Nephron progenitor cell (in vitro differentiated cells): ENCODE data around the gene ITPRID1.
"Not testable (repeated sequence)": the region's sequence is repeated elsewhere in the genome, so short reads cannot be mapped to it uniquely, and the experiment has no call there.

ENCODE experiments used
- DNase-seq: peaks from one replicate; pipeline ENCODE4 v3.0.0; 2021
- H3K27ac Mint-ChIP-seq: 2 replicates; pipeline ENCODE4 v1.8.0; 2021; ENCODE audit warnings: mild to moderate bottlenecking, moderate library complexity, mixed read lengths
- H3K27me3 Mint-ChIP-seq: 2 replicates; pipeline ENCODE4 v1.8.0; 2021; ENCODE audit warnings: mild to moderate bottlenecking, low read depth, mixed read lengths; ENCODE audit not compliant: poor library complexity
- H3K36me3 Mint-ChIP-seq: 2 replicates; pipeline ENCODE4 v1.8.0; 2021; ENCODE audit warnings: low read depth, mixed read lengths
- H3K4me1 Mint-ChIP-seq: 2 replicates; pipeline ENCODE4 v1.8.0; 2021; ENCODE audit warnings: mixed read lengths
- H3K4me3 Mint-ChIP-seq: 2 replicates; pipeline ENCODE4 v1.8.0; 2021; ENCODE audit warnings: mild to moderate bottlenecking, moderate library complexity, mixed read lengths
- H3K9me3 Mint-ChIP-seq: 2 replicates; pipeline ENCODE4 v1.8.0; 2021; ENCODE audit warnings: mild to moderate bottlenecking, moderate library complexity, mixed read lengths
- CTCF ChIP-seq: fragments of 200-600 bp; sonication (generic); IDR thresholded peaks from 2 replicates; pipeline ENCODE4 v1.5.0; 2021; ENCODE audit warnings: antibody characterized with exemption

Gene ITPRID1

GRCh38 chr7:31517513-31517912 is 3.6 kb downstream of the ITPRID1 start:
- Mint-ChIP-seq H3K36me3 (no peaks in the 10 kb centered on the region), H3K27me3 (no peaks in the 10 kb centered on the region), H3K4me1 (peaks cover 5% of the 10 kb centered on the region), H3K4me3 (no peak overlapping the region), H3K27ac (no peak overlapping the region), H3K9me3 (peaks cover 21% of the 10 kb centered on the region)
- DNase-seq, result no peak
- no peak for TF ChIP-seq CTCF

DNA sequence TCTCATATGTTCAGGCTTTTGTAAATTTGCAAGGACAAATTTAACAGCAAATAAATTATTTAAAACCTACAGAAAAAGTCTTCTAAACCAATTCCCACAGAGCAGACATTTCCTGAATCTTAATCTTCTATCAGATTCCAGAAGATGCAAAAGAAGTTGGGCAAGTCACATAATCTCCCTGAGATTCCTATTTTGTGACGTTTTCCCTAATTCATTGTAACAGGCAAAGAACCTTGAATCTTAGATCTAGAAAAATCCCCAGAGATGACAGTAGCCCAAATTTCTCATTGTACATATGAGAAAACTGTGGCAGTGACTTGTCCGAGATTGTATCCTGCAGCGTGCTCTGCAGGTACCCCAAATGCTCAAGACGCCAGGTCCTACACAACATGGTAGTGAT is 4.9 kb downstream of the ITPRID1 start:
- Mint-ChIP-seq H3K36me3 (no peaks in the 10 kb centered on the region), H3K9me3 (peaks cover 21% of the 10 kb centered on the region)
- TF ChIP-seq CTCF, result no peak

GRCh38 chr7:31521336-31522010 is 7.6 kb downstream of the ITPRID1 start:
- peaks cover 4% of the 10 kb centered on the region for H3K9me3 Mint-ChIP-seq

More for the DNA sequence above, 4.9 kb downstream of the ITPRID1 start:
- no peak for DNase-seq
- no peak overlapping the region for H3K27ac Mint-ChIP-seq
- no peaks in the 10 kb centered on the region for H3K4me1 Mint-ChIP-seq
- H3K4me3 Mint-ChIP-seq, result no peak overlapping the region
- no peaks in the 10 kb centered on the region for H3K27me3 Mint-ChIP-seq

GRCh38 chr7:31526864-31527263 is 13.0 kb downstream of the ITPRID1 start:
- Mint-ChIP-seq H3K36me3 (no peaks in the 10 kb centered on the region), H3K4me1 (peaks cover 11% of the 10 kb centered on the region)

More at GRCh38 chr7:31521336-31522010, 7.6 kb downstream of the ITPRID1 start:
- Mint-ChIP-seq H3K27ac (no peak overlapping the region), H3K4me3 (no peak overlapping the region), H3K27me3 (no peaks in the 10 kb centered on the region), H3K36me3 (no peaks in the 10 kb centered on the region), H3K4me1 (no peaks in the 10 kb centered on the region)
- DNase-seq, result no peak
- no peak for TF ChIP-seq CTCF

DNA sequence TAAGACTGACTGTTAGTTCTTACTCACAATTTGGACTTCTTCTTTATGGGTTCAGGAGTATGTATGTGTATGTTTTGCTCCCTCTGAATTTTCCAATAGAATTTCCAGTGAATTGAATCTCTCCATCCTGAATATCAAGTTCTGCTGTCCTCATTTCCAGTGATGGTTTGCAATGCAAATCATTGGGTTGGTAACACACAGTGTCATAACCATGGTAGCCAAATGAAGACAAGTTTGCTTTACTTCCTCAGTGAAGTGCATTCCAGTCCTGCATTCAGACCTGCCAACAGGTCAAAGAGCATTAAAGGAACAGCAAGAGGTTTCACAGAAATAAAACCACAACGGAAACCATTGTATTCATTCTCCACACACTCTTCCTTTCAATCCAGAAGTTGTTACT is 15.2 kb downstream of the ITPRID1 start:
- Mint-ChIP-seq H3K36me3 (no peaks in the 10 kb centered on the region), H3K4me3 (no peak overlapping the region)
- TF ChIP-seq CTCF, result no peak

More at GRCh38 chr7:31526864-31527263, 13.0 kb downstream of the ITPRID1 start:
- no peak overlapping the region for H3K27ac Mint-ChIP-seq
- DNase-seq, result no peak
- H3K4me3 Mint-ChIP-seq, result no peak overlapping the region
- H3K9me3 Mint-ChIP-seq, result no peaks in the 10 kb centered on the region
- H3K27me3 Mint-ChIP-seq, result peaks cover 7% of the 10 kb centered on the region
- TF ChIP-seq CTCF, result no peak

GRCh38 chr7:31540651-31541185 is 26.8 kb downstream of the ITPRID1 start:
- H3K36me3 Mint-ChIP-seq, H3K4me3 Mint-ChIP-seq, H3K27me3 Mint-ChIP-seq, DNase-seq, H3K27ac Mint-ChIP-seq, H3K4me1 Mint-ChIP-seq: not testable (repeated sequence)
- H3K9me3 Mint-ChIP-seq, result peaks cover 15% of the 10 kb centered on the region

More for the DNA sequence above, 15.2 kb downstream of the ITPRID1 start:
- H3K9me3 Mint-ChIP-seq, result no peaks in the 10 kb centered on the region
- peaks cover 22% of the 10 kb centered on the region for H3K4me1 Mint-ChIP-seq
- no peak overlapping the region for H3K27ac Mint-ChIP-seq
- H3K27me3 Mint-ChIP-seq, result peaks cover 7% of the 10 kb centered on the region
- no peak for DNase-seq
